Stimulated activated CD4-positive, alpha-beta T cell treated with anti-CD3 and anti-CD28 coated beads, TNF-alpha, amount 100 ng/mL, for 4 hours (primary cell): ENCODE results near the gene PSTPIP1.

Experiments
- DNase-seq, 3 experiments: peaks; one replicate each; pipeline ENCODE4 v3.0.0-alpha.2; 2020; ENCODE audit warnings: low read depth in 3 of 3

Gene PSTPIP1

DNA sequence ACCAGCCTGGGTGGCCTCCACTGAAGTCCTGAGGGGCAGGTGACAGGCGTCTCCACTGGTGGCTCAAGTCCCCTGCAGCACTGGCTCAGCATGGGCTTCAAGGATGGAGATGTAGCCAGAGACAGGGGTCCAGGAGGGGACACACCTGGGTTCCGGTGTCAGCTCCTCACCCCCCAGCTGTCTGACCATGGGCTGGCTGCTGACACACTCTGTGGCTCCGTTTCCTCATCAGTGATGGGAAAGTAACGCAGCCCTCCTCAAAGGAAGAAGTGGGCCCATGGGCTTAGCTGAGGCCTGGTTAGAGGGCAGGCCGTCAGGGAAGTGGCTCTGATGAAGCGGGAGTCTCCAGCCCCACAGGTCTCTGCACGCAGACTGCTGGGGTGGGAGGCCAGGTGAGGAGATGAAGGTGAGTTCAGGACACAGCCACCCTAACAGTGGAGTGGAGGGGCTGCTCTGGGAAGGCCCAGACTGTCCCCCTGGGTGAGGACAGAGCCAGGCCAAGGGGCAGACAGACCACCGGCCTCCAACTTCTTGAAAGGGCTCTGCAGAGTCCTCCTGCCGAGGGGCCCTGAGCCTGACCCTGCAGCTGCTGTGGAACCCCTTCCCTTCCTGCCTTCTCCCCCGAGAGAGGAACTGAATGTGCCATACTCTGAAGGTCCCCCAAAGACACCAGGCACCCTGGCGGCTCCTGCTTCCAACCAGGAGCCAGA, 24.0 kb downstream of the PSTPIP1 start:
- no peak for DNase-seq

DNA sequence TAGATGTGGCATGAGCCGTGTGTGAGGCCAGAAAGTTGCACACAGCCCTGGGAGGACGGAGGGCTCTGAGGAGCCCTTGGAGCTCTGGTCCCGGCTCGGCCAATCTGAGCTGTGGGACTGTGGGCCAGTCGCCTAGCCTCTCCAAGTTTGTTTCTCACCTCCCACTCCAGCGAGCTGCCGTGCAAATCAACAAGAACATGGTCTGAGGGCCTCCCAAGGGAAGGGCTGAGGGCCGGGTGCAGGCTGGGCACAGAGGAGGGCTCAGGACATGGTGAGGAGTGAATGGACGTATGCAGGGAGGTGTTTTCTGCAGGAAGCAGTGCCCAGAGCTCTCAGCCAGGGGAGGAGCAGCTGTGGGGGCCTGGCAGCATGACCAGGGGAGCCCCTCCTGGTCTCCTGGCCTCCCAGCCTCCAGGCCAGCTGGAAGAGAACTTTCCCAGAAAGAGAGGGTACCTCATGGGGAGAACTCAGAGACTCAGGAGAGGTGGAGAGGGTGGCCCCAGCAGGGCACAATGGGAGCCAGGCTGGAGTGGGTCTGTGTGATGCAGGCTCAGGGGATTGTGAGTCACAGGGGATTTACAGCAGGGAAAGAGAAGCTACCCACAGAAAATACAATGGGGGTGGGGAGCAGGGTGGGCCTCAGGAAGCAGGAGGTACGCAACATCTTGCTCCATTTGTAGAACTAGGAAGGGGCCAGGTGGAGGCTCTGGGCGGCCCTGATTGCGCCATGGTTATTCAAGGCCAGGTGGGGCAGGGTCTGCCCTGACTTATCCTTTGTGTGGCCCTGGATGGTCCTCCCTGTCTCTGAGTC, 24.8 kb downstream of the PSTPIP1 start:
- DNase-seq = no peak

DNA sequence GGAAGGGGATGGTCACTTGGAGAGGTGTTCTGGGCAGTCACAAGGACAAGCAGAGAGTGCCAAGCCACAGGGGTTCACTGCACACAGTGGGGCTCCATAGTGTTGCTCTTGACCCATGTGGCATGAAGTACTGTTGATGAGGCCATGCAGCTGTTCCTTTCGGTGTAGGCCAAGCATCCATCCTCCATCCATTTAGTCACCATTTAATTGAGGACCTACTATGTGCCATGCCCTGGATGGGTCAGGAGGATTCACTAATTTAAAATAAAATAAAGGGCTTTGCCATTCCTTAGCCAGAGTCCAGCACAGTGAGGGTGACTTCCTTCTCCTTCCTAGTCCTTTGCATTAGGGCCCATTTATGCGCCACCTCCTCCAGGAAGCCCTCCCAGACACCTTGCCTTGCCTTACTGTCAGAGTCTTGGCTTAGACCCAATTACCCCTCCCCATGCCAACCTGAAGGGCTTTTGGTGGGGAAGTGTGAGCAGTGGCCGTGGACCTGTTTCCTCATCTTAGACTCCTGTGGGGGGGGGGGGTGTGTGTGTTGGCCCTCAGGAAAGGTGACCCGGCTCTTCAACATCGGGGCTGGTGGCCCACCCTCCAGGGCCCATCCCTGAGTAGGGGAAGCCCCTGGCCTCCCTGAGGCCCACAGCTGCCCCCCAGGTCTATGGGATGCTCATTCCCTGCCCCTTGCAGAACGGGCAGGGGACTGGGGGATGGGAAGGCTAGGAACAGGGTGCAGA, 25.6 kb downstream of the PSTPIP1 start:
- DNase-seq = no peak

DNA sequence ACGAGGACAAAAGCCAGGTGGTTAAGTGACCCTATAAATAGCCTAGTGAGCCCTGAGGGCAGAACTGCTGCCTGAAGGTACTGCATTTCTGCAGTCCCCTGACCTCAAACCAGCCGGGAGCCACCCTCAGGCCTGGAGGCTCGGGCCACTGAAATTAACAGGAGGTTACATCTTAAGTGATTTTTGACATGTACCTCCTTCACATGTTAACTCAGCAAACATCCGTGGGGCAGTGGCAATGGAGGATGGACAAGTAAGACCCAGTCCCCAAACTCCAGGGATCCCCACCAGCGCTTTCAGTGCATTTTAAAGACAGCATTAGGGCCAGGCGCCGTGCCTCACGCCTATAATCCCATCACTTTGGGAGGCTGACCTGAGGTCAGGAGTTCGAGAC, 26.2 kb downstream of the PSTPIP1 start:
- DNase-seq = no peak

DNA sequence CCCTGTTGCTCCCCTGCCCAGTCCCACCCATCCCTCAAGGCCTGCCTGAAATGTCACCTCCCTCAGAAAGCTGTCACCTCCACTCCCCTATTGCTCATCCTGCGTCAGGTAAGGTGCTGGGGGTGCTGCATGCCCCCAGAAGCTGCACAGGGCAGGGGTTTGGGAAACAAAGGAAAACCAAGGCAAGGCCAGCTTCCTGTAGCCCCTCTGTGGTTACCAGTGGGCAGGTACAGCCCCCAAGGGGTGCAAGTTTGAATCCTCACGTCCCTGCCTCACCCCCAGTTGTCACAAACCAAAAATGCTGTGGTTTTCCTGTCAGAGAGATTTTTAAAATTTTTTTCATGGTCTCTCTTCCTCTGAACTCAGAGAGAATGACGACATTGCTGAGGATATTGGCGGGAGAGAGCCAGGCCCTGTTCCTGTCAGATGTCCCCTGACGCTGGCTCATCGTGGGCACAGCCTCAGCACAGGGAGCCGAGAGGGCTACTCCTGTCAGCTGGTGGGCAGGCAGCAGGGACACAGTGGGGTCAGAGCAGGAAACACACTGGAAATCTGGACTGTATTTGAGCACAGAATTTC, 27.0 kb downstream of the PSTPIP1 start:
- no peak for DNase-seq

DNA sequence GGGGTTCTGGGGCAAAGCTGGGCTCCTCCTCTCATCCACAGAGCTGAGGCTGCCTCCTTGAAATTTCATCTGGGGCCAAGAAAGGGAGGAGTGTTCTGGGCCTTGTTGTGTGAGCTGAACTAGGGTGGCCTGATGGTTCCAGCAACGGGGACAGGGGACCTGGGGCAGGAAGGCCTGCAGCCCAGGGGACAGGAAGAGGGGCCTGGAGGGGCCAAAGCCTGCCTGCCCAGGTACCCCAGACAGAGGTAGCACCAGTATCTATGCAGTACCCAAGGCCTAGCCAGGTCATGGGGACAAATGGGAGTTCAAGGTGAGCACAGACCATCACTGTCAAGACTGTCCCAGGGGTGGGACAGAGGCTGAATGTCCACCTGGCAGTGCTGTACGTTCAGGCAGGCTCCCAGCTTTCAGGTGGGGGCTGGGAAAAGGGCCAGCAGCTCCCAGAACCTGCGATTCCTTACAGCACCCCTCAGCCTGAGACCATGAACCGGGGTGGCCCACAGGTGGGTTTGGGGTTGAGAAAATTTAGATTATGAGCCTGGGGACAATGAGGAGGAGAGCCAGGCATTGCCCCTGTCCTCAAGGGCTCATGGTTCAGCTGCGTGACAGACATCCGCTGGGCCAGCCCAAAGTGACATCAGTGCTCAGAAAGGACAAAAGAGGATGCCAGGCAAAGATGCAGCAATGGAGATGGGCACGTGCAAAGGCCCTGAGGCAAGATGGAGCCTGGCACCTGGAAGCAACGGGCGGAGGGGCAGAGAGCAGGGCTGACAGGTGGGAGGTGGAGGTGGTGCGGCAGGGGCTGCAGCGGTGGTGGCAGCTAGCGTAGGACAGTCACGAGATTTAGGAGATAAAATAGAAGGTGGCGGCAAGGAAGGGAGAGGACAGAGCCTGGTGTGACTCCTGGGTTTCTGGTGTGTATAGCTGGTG, 28.0 kb downstream of the PSTPIP1 start:
- no peak for DNase-seq

DNA sequence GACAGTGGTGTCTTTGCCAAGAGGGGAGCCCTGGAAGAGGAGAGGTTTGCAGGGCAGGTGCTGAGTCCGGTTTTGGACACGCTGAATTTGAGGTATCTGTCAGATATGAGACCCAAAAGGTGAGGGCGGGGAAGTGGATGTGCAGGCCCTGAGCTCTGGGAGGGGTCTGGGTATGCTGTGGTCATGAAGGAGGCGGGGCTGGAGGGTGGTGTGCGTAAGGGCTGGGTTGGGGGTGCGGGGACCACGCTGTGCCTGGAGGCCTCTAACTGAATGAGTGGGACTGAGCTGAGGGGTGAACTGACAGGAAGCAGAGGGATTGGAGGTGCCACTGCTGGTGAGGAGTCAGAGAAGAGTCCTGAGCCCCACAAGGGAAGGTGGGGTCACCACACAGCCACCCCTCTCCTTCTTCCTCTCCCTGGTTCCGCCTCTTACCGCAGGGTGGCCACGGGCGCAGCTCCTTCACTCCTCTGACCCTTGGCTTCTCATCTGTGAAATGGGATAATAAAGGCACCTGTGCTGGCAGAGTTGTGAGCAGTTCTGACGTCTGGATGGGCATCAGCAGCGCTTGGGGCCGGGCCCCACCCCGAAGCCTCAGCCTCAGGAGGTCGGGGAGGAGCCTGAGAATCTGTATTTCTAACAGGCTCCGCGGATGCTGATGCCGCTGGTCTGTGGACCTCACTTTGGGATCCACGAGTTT, 28.8 kb downstream of the PSTPIP1 start:
- DNase-seq = no peak

DNA sequence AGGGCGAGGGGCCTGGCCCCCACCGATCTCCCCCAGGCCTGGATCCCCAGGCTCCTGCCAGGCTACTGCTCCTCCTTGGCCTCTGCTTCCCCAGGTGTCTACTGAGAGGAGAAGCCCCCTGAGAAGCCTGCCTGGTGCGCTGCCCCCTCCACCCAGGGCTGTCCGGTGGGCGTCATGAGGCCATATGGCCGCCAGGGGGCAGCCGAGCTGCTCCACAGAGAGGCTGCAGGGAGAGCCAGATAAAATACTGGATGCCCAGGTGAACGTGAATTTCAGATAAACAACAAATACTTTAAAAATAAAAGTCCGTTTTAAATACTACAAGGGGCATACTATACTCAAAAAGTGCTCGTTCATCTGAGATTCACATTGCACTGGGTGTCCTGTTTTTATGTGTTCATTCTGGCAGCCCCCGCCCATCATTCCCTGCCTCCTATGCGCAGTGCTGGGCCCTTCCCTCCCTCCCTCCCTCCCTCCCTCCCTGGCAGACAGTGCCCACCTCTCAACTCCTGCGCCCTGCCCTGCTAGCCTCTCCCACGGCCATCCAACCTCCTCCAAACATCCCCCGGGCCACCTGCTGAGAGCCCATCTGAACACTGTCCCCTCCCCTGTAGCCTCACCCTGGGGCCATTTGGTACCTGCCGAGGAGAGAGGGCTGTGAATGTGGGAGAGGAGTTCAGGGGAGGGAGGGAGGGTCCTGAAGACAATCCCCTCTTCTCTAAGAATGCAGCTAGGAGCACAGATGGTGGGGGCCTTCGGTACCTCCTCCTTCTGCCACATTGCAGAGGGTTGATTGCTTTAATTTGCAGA, 29.6 kb downstream of the PSTPIP1 start:
- DNase-seq = peak; percentile 45 to 55 (median 50)

DNA sequence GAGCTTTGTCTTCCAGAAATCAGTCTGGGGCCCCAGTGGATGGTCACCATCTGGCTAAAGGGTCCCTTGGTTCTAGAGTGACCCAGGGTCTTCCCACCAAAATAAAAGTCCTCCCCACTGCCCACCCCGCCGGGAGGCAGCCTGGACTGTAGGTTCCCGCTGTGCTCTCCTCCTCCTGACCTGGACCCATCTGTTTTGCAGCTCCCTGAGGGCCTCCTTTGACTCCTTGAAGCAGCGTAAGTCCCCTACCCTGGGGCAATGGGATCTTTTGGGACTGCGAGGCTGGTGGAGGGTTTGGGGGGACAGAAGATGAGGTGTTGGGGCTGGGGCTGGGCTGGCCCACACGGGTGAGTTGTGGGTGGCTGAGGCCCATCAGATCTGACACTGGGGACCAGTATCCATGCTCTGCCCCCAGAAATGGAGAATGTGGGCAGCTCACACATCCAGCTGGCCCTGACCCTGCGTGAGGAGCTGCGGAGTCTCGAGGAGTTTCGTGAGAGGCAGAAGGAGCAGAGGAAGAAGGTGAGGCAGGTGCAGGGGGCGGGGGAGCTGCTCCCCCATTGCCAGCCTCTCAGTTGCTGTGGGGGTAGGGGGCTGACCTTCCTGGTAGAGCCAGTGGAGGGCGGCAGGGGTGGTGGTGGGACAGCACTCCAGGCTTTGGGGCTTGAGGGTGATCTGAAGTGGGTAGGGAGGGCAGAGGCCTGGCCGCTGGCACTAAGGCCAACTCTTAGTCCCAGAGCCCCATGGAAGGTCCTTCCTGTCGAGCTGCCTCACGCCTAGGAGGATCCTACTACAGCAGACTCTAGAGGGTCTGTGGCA, 30.4 kb downstream of the PSTPIP1 start:
- no peak for DNase-seq

DNA sequence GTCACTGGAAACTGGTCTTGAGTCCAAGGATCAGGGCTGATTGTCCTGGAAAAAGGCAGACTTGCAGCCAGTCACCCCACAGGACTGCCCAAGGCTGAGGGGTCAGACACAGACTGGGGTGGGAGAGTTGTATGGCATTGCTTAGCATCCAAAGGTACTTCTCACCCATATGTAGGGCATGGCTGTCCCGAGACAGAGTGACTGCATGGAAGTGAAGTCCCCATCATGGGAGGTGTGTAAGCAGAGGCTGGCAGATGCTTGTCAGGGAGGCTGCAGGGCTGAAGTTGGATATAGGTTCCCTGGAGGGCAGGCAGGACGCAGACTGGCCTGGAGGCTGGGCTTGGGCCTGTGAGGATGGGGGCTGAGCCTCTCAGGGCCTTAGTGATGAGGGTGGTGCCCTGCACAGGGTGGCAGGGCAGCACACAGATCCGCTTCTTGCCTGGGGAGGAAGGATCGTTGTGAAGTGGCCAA, 31.1 kb downstream of the PSTPIP1 start:
- no peak for DNase-seq

DNA sequence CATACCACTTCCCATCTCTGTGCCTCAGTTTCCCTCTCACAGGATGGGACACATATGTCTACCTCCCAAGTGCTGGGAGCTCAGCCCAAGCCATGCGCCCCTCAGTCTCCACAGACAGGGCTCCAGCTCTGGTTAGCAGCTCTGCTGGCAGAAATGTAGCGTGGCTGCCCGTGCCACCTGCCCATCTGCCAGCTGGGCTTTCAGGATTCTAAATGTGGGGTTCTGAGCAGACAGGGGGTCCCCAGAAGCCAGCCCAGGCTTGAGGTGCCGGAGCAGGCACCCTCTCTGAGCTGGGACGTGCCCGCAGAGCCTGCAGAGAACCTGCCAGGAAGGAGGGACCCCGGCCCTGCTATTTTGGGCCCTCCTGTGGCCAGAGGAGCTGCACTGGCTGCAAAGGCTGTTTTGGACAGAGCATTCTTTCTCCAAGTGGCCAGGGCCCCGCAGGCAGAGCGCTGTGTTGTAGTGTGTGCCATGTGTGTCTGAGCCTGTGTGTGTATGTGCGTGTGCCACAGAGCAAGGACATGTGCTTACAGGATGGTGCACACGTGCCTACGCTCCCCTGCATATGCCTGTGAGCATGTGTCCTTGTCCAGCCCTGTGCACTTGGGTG, 31.7 kb downstream of the PSTPIP1 start:
- DNase-seq = no peak

DNA sequence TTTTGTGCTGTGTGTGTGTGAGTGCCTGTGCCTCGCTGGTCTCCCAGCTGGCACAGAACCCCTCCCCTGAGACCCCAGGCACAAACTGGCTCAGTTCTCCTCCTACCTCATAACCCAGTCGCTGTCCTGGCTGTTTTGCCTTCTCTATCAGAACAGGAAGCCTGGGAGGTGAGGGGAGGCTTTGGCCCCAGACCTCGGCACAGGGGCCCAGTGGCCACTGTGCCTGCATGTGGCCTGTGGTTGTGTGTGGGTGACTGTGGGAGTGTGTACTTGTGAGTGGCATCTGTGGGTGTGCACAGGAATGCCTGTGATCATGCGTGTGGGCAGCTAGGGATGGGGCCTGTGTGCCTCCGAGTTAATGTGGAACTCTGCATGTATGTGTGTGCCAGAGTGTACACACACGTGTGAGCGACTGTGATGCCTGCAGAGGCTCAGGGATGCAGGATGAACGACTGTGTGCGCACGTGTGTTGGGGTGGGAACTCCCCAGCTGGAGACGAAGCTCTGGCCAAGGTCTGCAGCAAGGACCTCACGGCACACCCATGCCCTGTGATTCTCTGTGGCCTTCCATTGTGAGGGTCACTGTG, 32.3 kb downstream of the PSTPIP1 start:
- no peak for DNase-seq

DNA sequence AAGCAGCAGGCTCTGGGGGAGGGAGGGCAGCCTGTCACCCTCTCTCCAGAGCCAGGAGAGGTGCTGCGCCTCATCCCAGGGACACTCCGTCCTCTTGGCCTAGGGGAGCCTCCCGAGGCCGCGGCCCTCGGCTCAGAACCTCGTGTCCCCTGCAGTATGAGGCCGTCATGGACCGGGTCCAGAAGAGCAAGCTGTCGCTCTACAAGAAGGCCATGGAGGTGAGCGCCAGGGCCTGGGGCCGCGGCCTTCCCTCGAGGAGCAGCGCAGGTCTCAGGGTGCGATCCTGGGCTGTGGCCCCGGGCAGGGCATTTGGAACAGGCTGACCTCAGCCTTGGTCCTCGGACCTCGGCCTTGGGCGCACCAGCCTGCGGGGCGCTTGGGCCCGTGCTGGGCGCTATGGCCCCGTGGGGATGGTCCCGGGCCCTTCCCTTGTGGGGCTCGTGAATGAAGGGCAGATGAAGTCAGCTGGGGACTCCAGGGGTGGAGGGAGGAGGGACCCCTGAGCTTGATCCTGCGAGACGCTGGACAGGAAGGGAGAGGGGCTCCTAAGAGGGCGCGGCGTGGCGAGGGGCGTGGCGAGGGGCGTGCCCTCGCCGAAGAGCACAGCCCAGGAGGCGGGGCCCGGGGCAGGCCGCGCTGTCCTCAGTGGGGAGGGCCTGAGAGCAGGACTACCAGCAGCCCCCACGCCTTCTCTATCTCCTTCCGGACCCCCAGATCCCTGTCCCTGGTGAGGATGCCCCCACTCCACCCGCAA, 32.9 kb downstream of the PSTPIP1 start:
- no peak for DNase-seq

DNA sequence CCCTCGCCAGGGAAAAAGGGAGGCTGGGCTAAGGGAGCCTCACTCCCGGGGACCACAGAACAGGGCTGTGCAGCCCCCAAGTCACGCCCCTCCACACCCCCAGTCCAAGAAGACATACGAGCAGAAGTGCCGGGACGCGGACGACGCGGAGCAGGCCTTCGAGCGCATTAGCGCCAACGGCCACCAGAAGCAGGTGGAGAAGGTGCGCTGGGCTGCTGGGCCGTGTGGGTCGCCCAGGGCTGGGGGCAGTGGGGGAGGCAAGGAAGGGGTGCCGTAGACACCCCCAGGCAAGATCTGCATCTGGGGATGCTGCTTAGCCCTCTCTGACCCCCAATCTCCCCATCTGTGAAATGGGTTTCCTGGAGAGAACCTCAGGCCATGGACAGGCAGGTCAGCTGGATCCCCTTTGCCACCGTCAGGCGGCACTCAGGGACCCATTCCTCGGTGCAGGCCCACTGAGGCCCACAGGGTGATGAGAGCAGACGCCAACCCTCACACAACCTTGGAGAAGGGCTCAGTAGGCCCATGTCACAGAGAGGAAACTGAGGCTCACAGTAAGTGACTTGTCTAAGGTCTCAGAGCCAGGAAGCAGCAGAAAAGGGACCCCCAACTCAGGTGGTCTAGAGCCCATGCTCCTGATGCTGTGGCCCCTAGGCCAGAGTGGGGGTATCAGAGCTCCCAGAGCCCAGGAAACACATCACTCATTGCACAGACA, 33.7 kb downstream of the PSTPIP1 start:
- no peak for DNase-seq

DNA sequence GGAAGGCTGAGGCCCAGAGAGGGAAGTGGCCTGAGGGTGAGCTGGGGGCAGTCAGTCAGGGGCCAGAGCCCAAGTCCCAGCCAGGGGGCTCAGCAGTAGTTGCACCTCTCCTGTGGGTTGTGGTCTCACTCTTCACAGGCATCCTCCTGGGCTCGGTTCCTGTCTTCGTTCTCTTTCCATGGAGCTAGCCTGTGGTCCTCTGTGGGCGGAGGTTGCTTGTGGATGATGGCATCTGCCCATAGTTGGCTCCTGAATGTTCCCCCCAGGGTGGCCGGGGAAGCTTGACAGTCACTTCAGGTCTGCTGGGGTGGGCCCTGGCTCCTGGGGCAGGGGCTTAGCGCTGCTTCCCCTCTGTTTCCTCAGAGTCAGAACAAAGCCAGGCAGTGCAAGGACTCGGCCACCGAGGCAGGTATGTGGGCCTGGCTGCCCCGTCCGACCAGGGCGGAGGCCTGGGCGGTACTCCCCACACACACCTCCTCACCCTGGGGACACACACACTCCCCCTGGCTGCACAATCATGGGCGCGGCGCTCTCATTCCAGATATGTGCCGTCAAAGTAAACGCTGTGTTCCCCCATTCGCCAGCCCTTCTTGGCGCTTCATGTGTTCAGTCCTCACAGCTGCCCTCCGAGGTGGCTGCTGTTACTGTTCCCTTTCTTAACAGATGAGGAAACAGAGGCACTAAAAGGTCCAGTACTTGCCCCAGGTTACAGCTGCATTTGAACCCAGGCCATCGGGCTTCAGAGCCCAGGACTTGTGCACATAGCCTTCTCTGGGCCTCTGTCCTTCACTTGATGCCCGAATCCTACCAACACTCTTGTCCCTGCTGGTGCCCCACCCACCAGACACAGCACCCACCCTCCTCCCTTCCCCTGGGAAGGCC, 34.5 kb downstream of the PSTPIP1 start:
- no peak for DNase-seq
